Calu3 (cell line): Measurements from ENCODE around the gene NANOS2. TPM values are rescaled to one million over a fixed set of nuclear protein-coding genes. Genes with fewer than 3 reads are reported as not detected.
"Not testable (repeated sequence)": the region's sequence is repeated elsewhere in the genome, so short reads cannot be mapped to it uniquely, and the experiment has no call there.

Source experiments
- BruUV-seq: library from RNA; stranded (reverse); fragments of 400-500 nt; replicated peaks from 2 replicates; lab custom pipeline; 2021; lab: Mats Ljungman, UMichigan
- CTCF ChIA-PET: fragments of 300-600 bp; sonication (Branson Sonifier 250); formaldehyde crosslinking; loops from one replicate; lab custom pipeline; 2022; ENCODE audit warnings: antibody characterized with exemption; lab: Charles Lee
- DNase-seq: peaks from one replicate; pipeline ENCODE4 v3.0.0; 2022
- H3K27ac Mint-ChIP-seq: one replicate; pipeline ENCODE4 v1.8.0; 2022; ENCODE audit warnings: mixed read lengths; ENCODE audit not compliant: unreplicated experiment
- H3K27me3 Mint-ChIP-seq: one replicate; pipeline ENCODE4 v1.8.0; 2022; ENCODE audit warnings: mixed read lengths; ENCODE audit not compliant: unreplicated experiment
- H3K36me3 Mint-ChIP-seq: one replicate; pipeline ENCODE4 v1.8.0; 2022; ENCODE audit warnings: mild to moderate bottlenecking, moderate library complexity, mixed read lengths; ENCODE audit not compliant: insufficient read depth, unreplicated experiment
- H3K4me1 Mint-ChIP-seq: one replicate; pipeline ENCODE4 v1.8.0; 2022; ENCODE audit warnings: mild to moderate bottlenecking, low read depth, mixed read lengths; ENCODE audit not compliant: unreplicated experiment
- H3K4me3 Mint-ChIP-seq: one replicate; pipeline ENCODE4 v1.8.0; 2022; ENCODE audit warnings: mild to moderate bottlenecking, low read depth, moderate library complexity, mixed read lengths; ENCODE audit not compliant: unreplicated experiment
- H3K9me3 Mint-ChIP-seq: one replicate; pipeline ENCODE4 v1.8.0; 2022; ENCODE audit warnings: low read depth, mixed read lengths; ENCODE audit not compliant: unreplicated experiment
- intact Hi-C: fragments of 100-400 bp; cut with micrococcal nuclease; formaldehyde crosslinking; loops from one replicate; pipeline ENCODE4 v1.10.0; 2022; ENCODE audit not compliant: unreplicated experiment
- total RNA-seq: library from RNA; stranded (reverse); gene quantifications from 2 replicates; pipeline ENCODE4 v1.2.3, GENCODE V29; 2022
- TF ChIP-seq, protein P1 (sequence below): fragments of 200-600 bp; IDR thresholded peaks from one replicate; pipeline ENCODE4 v1.8.0; 2022; ENCODE audit warnings: antibody characterized with exemption; ENCODE audit not compliant: unreplicated experiment

NANOS2 gene
- total RNA-seq, 1 experiment from 2014 or later, result not detected

- no peaks in the 10 kb centered on the region for H3K27me3 Mint-ChIP-seq
- no peak overlapping the region for H3K4me3 Mint-ChIP-seq
- H3K9me3 Mint-ChIP-seq, result no peaks in the 10 kb centered on the region
- intact Hi-C loops, result no loop called here
- no TSS peak for BruUV-seq
- H3K4me1 Mint-ChIP-seq, result no peaks in the 10 kb centered on the region
- H3K36me3 Mint-ChIP-seq, result peaks cover 44% of the 10 kb centered on the region
- DNase-seq, result no peak
- CTCF ChIA-PET, result no interaction called here
- H3K27ac Mint-ChIP-seq, result no peak overlapping the region
- TF ChIP-seq, protein P1, sequence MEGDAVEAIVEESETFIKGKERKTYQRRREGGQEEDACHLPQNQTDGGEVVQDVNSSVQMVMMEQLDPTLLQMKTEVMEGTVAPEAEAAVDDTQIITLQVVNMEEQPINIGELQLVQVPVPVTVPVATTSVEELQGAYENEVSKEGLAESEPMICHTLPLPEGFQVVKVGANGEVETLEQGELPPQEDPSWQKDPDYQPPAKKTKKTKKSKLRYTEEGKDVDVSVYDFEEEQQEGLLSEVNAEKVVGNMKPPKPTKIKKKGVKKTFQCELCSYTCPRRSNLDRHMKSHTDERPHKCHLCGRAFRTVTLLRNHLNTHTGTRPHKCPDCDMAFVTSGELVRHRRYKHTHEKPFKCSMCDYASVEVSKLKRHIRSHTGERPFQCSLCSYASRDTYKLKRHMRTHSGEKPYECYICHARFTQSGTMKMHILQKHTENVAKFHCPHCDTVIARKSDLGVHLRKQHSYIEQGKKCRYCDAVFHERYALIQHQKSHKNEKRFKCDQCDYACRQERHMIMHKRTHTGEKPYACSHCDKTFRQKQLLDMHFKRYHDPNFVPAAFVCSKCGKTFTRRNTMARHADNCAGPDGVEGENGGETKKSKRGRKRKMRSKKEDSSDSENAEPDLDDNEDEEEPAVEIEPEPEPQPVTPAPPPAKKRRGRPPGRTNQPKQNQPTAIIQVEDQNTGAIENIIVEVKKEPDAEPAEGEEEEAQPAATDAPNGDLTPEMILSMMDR, result no peak
Measured at GRCh38 chr19:45899253-45899652, 15.3 kb downstream of the NANOS2 start.

DNA sequence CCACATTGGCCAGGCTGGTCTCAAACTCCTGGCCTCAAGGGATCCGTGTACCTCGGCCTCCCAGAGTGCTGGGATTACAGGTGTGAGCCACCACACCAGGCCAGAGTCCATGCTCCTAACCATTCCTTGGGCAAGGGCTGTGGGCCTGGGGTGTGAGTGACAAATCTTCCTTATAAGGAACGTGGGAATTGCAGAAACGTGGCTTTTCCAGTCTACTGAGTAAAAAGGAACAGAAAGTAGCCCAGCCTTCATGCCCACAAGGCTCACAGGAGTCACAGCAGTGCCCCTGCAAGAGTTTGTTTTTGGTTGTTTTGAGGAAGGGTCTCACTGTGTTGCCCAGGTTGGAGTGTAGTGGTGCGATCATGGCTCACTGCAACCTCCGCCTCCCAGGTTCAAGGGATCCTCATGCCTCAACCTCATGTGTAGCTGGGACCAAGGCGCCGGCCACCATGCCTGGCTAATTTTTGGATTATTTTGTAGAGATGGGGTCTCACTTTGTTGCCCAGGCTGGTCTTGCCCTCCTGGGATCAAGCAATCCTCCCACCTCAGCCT is 17.2 kb downstream of the NANOS2 start:
- Mint-ChIP-seq H3K4me1 (no peaks in the 10 kb centered on the region), H3K27ac (no peak overlapping the region), H3K36me3 (peaks cover 34% of the 10 kb centered on the region), H3K9me3 (no peaks in the 10 kb centered on the region), H3K27me3 (no peaks in the 10 kb centered on the region), H3K4me3 (no peak overlapping the region)
- TF ChIP-seq, protein P1, result no peak
- DNase-seq, result no peak
- intact Hi-C loops, result no loop called here
- CTCF ChIA-PET, result no interaction called here
- no TSS peak for BruUV-seq

GRCh38 chr19:45895983-45896599 is 18.5 kb downstream of the NANOS2 start:
- H3K4me1 Mint-ChIP-seq, DNase-seq, intact Hi-C loops, H3K27ac Mint-ChIP-seq, H3K27me3 Mint-ChIP-seq, BruUV-seq, H3K4me3 Mint-ChIP-seq, H3K9me3 Mint-ChIP-seq: not testable (repeated sequence)
- peaks cover 25% of the 10 kb centered on the region for H3K36me3 Mint-ChIP-seq
- CTCF ChIA-PET, result interaction anchor here (1.1 kb wide), 1 partner anchor 32 kb away, joined by 3 read pairs; the partner anchor contains the start of gene FOXA3

DNA sequence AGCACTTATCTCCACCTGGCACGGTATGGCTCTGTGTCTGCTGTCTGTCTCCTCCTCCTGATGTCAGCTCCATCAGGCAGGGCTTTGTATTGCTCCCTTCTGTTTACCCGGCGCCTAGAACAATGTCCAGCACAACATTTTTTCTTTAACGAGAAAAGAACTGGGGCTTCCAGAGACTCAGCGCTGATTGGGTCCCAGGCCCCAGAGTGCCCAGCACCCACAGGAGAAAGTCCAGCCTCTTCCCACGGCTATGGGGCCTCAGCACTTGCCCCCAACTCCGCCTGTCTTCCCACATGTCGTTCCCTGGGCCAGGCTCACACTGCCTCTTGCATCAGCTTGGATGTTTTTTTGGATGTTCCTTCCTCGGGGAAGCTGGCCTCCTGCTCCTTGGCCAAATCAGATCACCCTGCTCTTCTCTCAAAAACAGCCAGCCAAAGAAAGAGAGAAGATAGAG is 19.0 kb downstream of the NANOS2 start:
- DNase-seq, result no peak
- Mint-ChIP-seq H3K4me3 (no peak overlapping the region), H3K27me3 (no peaks in the 10 kb centered on the region), H3K36me3 (peaks cover 20% of the 10 kb centered on the region), H3K27ac (no peak overlapping the region), H3K9me3 (no peaks in the 10 kb centered on the region), H3K4me1 (no peaks in the 10 kb centered on the region)
- CTCF ChIA-PET, result interaction anchor here (1.1 kb wide), 1 partner anchor 32 kb away, joined by 3 read pairs; the partner anchor contains the start of gene FOXA3
- no TSS peak for BruUV-seq
- intact Hi-C loops, result no loop called here
- TF ChIP-seq, protein P1, result no peak

- H3K27me3 Mint-ChIP-seq, result no peaks in the 10 kb centered on the region
- CTCF ChIA-PET, result no interaction called here
- intact Hi-C loops, result no loop called here
- BruUV-seq, result no TSS peak
- TF ChIP-seq, protein P1, result no peak
- H3K36me3 Mint-ChIP-seq, result peaks cover 28% of the 10 kb centered on the region
- no peaks in the 10 kb centered on the region for H3K4me1 Mint-ChIP-seq
- H3K9me3 Mint-ChIP-seq, result no peaks in the 10 kb centered on the region
- DNase-seq, result no peak
- no peak overlapping the region for H3K27ac Mint-ChIP-seq
- no peak overlapping the region for H3K4me3 Mint-ChIP-seq
Measured at GRCh38 chr19:45890877-45891276, 23.7 kb downstream of the NANOS2 start.
